ENCODE results near the gene PPFIBP1.

DNA sequence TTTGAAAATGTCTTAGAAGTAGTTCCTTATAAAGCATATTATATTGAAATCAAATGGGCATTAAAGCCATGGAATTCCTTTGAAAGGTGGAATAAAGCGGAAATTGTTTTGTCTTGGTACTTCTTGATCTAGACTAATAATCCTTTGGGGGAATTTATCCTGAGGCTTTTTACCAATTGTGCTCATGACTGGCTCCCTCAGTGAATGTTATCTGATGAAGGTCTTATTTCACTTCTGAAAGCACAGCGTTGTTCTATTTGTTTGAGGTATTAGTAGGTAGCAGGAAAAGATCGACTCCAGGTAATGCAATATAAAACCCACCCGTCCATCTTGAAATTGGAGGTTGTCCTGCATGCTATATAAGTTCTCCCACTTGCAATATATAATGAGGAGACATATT is 64.8 kb downstream of the PPFIBP1 start:
- TF ChIP-seq, protein P1, sequence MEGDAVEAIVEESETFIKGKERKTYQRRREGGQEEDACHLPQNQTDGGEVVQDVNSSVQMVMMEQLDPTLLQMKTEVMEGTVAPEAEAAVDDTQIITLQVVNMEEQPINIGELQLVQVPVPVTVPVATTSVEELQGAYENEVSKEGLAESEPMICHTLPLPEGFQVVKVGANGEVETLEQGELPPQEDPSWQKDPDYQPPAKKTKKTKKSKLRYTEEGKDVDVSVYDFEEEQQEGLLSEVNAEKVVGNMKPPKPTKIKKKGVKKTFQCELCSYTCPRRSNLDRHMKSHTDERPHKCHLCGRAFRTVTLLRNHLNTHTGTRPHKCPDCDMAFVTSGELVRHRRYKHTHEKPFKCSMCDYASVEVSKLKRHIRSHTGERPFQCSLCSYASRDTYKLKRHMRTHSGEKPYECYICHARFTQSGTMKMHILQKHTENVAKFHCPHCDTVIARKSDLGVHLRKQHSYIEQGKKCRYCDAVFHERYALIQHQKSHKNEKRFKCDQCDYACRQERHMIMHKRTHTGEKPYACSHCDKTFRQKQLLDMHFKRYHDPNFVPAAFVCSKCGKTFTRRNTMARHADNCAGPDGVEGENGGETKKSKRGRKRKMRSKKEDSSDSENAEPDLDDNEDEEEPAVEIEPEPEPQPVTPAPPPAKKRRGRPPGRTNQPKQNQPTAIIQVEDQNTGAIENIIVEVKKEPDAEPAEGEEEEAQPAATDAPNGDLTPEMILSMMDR (IDR thresholded peaks at IDR 0.05; ENCODE audit: low read length) = no peak
- TF ChIP-seq EZH2phosphoT487 (IDR thresholded peaks at IDR 0.05; ENCODE audit: low read length) = no peak

All from MM.1S (cell line).